GM19043 (cell line): ENCODE results near the gene XRCC4.
"Not testable (repeated sequence)": the region's sequence is repeated elsewhere in the genome, so short reads cannot be mapped to it uniquely, and the experiment has no call there.

ENCODE experiments used
- ATAC-seq: cut with Tn5 transposase; IDR thresholded peaks from one replicate; pipeline ENCODE4 v1.9.1; 2021; ENCODE audit warnings: low read depth; ENCODE audit not compliant: unreplicated experiment

Gene XRCC4

DNA sequence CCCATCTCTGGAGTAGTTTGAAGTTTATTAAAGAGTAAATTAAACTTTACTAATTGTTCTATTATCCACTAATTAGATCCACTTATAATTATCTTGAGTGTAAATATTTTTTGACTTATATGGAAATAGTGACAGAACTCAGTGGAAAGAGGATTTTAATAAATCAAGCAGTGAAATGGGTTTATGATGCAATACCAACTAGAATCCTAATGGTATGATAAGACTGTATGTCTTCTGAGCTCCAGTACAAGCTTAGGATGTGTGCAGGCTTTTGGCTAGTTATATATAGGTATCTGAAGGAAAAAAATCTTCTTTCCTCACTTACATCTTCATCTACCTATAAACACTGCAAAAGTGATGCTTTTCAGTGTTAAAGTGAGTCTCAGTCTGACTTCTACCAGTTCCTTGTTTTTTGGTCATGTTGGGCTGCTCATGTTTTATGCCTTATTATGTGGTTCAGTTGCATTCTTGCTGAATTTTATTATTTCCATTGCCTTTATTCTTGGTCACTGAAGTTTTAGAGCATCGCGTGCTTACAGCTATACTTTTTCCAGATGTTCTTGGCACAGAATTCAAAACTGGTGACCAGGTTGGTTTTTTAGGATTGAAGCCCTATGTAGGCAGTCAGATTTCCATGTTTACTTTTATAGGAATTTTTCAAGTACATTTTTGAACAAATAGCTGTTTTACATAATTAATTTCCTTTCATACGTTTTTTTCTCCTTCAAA, 30.5 kb downstream of the XRCC4 start:
- no peak for ATAC-seq

DNA sequence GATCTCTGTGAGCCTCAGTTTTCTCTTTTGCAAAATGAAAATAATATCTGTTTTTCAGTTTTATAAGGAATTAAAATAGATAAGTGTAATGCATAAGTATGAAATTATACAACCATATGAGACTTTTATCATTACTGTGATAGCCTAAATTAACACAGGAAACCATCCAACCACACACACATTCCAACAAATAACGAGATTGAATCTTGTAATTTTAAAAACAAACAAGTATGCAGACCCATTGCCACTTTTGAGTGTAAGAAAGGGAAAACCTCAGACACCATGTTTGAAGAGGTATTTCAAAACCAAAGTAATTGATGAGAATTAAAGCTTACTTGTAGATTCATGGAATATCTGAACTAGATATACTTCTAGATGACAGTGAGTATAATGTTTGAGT, 32.0 kb downstream of the XRCC4 start:
- ATAC-seq: no peak

DNA sequence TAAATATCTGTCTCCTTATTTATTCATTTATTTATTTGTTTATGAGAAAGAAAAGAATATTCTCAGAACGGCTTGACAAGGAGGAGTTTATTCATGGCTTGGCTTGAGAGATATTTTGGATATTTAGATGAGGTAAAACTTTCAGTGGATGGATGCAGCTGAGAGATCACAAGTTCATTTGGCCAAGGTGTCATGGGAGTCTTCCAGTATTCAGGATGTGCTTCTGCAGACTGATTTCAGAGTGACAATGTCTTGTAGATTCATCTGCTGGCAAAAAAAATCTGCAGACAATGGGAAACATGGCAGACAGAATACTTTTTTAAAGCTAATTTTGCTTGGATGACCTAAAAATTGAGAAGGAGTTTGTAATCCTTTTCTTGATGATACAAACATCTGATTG, 38.5 kb downstream of the XRCC4 start:
- ATAC-seq: no peak

DNA sequence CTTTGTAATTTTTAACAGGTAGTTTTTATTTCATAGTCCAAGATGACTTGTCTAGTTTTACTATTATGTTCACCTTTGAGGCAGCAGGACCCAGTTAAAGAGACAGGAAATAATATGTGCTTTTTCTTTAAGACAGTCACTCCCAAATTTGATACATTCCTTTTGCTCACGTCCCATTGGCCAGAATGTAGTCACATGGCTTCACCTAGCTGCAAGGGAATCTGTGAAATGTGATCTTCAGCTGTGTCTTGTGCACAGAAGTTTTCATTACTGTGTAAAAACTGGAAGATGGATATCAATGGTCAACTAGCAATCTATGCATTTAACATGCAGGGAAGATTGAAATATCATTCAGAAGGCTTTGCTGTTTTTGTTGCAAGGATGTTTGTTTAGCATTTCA, 41.1 kb downstream of the XRCC4 start:
- no peak for ATAC-seq

DNA sequence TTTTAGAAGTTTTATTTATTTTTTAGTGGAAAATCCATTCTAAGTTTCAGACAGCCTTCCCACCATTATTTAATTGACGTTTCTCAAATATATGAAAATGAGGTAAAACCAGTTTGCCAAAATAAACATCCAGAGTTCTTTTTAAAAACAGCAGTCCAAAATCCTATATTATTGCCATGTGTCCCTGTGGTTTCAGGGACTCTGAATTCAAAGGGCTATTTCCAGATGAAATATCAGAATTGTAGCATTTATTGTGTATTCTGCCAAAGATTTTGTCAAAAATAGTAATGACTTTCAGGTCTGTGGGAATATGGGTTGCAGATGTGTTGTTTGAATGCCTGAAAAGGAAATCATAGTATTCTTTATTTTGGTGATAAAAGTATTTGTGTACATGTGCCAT, 41.6 kb downstream of the XRCC4 start:
- no peak for ATAC-seq

DNA sequence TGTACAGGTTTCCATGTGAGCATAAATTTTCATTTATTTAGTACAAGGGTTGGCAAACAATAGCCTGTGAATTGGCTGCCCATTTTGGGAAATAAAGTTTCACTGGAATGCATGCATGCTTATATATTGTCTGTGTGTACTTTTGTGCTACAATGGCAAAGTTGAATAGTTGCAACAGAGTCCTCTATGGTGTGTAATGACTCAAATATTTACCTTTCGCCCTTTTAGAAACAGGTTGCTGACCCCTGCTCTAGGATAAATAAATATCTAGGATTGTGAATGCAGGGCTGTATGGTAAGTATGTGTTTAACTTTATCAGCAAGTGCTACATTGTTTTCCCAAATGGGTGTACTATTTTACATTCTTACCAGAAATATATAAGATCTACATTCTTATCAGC, 47.2 kb downstream of the XRCC4 start:
- ATAC-seq: no peak

DNA sequence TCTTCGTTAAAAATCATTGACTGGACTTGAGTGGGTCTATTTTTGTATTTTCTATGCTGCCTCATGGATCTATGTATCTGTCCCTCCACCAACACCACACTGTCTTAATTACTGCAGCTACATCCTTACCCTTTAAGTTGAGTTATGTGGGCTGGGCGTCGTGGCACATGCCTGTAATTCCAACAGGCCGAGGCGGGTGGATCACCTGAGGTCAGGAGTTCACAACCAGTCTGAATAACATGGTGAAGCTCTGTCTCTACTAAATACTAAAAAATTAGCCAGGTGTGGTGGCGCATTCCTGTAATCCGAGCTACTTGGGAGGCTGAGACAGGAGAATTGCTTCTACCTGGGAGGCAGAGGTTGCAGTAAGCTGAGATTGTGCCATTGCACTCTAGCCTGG, 48.2 kb downstream of the XRCC4 start:
- ATAC-seq: no peak

DNA sequence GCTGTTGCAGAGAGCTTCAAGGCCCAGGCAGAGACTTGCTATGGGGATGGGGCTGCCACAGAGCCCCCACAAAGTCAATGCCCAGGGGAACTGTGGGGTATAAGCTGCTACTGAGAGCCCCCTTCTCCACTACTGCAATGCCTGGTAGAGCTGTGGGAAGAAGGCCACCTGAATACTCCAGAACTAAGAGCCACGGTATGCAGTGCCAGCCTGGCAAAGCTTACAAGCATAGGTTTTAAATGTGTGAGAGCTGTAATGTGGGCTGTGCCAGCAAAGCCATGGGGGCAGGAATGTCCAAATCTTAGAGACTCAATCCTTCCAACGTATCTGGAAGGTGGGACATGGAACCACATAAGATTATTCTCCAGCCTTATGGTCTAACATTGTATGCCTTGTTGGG, 49.2 kb downstream of the XRCC4 start:
- ATAC-seq: no peak

DNA sequence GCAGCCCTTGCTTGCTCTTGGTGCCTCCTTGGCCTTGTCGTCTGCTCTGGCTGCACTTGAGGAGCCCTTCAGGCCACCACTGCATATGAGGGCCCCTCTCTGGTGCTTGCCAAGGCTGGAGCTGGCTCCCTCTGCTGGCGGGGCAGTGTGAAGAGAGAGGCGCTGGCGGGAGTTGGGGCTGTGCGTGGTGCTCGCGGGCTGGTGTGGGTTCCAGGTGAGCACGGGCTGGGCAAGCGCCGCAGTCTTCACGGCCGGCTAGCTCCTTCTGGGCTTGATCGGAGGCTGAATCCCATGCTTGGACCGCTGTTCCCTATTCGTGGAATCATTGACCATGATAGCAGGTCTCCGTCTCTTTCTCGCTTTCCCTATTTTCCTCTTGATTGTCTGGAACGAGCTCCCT, 56.5 kb downstream of the XRCC4 start:
- no peak for ATAC-seq

DNA sequence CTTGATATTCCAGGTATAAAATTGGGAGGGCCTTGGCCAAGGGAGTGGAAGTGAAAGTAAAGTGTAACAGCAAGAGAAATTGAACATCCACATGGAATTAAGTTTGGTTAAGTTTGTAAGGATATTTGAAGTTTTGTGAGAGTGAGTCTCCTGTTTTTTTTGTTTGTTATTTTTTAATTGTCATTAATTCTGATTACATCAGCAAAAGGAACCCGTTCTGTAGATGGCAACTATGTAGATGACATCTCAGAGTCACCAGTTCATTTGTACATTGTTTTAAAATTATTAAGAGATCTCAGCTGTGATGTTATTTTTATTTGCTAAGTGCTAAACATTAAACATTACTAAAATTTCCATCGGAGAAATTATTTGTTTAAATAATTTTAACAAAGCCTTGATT, 65.2 kb downstream of the XRCC4 start:
- no peak for ATAC-seq

DNA sequence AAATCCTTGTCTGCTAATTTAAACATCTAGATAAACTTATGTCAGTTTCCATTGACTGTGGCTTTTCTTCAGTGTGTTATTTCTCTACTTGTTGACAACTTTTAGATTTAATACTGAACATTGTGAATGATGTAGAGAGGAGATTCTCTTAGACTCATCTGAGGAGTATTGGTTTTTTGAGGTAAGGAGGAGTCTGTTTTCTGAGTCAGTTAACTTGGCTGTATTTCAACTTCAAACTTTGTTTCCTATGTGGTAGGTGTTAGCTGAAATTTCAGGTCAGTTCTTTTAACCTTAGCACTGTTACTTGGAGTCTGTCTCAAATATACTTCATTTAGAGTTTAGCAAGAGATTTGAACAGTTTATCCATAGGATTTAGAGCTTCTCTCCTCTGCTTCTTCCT, 67.9 kb downstream of the XRCC4 start:
- ATAC-seq: no peak

DNA sequence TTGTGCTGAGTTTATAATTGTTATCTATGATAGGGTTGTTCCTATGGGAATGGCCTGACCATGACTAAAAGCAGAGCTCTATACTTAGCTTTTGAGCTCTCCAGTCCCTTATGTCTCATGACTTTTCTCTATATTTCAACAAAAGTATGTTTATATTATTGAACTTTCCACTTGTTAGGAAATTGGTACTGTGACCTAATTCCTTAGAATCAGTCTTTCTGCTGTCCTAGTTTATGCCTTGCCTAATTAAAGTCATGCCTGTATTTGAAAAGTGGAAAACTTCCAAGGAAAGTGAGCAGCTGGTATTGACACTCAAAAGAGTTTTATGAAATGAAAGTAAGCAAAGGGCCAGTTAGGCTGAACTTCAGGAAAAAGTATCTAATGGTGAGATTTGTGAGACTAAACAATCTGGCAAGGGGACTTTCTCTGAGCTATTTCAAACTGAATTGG, 68.6 kb downstream of the XRCC4 start:
- ATAC-seq: no peak

DNA sequence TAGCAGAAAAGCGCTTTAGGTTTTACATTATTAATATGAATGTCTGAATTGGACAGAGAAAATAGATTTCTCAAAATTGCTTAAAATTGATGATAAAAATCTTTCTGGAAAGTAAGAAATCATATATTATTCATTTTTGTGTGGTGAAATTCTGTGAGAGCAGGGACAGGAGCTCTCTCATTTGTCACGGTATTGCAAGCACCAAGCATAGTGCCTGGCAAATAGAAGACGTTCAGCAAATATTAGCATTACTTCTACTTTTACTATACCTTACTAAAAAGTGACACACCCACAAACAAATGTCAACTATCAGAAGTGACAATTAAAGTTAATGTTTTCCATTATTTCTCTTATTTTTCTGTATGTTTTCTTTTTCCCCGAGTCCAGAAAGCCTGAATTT, 69.1 kb downstream of the XRCC4 start:
- ATAC-seq: no peak

DNA sequence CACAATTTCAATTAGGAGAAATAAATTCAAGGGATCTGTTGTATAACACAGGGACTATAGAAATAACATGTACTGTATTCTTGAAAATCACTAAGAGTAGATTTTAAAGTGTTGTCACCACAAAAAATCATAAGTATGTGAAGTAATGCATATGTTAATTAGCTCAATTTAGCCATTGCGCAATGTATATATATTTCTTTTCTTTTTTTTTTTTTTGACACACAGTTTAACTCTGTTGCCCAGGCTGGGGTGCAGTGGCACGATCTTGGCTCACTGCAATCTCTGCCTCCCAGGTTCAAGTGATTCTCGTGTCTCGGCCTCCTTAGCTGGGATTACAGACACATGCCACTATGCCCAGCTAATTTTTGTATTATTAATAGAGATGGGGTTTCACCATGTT, 70.2 kb downstream of the XRCC4 start:
- ATAC-seq: no peak

DNA sequence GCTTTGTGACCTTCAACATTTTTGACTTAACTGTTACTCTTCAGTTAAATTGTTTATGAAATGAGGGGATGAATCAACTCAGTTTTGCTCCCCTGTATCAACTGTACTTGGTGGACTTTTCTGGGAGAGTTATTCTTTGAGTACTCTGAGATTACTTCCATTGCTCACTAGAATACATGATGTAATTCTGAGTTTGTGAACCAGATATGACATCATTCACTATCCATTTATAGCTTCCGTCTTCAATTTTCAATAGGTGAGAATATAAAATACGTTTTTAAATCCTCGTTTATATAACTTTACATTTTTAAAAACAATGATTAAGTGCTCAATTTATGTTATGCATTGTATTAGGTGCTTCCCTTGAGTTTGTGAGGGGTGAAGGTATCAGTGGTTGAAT, 71.0 kb downstream of the XRCC4 start:
- no peak for ATAC-seq

DNA sequence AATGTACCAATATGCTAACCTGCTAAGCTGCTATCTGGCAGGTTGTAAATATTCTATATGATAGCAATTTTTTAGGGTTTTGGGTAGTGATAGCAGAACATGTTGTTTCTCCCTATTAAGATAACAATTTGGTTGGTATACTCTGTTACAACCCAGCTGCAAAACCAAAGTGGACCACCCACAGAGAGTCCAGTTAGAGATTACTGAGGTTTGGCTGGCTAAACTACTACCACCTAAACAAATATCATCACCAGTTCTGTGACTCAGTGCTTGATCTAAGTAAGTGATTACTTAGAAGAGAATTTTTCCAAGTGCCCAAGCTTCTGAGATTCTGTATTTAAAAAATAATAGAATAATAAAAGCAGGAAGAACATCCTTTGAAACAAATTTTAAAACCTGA, 72.3 kb downstream of the XRCC4 start:
- no peak for ATAC-seq

DNA sequence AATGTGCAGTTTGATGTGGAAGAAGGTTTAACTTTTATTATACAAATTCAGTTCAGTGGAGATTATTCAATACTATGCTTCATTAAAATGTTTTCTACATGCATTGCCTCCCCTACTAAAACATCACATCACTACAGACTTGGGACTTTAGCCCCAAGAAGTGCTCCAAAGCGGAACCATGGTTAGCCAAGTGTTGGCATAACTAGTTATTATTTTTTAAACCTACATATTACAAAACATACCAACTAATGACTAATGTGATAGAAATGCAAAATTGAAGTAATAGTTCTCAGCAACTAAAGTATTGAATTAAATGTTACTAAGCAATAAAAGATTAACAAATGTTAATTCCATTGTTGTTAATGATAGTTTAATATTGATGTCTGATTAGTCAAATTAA, 74.5 kb downstream of the XRCC4 start:
- no peak for ATAC-seq

DNA sequence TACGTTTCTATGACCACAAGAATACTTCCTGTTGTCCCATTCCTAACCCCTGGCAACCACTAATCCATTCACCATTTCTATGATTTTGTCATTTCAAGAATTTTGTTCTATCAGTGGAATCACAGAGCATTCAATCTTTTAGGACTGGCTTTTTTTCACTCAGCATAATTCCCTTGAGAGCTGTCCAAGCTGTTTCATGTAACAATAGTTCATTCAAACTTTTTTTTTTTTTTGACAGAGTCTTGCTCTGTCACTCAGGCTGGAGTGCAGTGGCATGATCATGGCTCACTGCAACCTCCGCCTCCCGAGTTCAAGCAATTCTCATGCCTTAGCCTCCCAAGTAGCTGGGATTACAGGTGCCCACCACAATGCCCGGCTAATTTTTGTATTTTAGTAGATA, 75.6 kb downstream of the XRCC4 start:
- not testable (repeated sequence) for ATAC-seq

DNA sequence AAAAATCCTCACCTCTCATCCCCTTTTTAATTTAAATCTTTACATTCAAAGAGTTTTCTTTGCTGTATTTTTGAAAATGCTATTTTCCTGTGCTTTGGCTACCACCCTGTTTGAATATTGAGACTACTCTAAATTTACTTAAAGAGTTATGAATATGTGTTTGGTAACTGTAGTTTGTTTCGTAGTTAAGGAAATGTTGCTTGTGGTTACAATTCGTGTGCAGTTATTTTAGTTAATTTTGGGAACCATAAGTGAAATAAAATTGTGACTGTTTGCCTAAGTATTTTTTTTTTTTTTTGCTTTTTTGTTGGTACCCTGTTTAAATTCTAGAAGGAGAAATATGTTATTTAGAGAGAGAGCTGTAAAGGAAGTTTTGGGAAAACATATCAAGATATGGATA, 78.7 kb downstream of the XRCC4 start:
- no peak for ATAC-seq

DNA sequence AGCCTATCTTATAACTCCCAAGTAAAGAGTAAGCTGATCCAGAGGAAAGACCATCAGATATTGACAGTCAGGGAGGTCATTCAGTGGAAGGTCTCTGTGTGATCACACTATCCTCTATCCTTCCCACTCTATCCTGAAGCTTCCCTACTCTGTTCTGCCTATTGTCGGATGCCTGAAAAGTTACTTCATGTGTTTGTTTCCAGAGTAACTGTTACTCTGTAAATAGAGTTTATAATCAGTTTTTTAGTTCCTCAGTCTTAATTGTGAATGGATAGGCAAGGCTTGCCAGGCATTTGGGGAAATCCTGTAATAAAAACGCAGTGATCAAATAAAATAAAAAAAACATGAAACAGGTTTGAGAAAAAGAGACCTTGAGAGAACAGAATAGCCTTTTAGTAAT, 79.8 kb downstream of the XRCC4 start:
- no peak for ATAC-seq

DNA sequence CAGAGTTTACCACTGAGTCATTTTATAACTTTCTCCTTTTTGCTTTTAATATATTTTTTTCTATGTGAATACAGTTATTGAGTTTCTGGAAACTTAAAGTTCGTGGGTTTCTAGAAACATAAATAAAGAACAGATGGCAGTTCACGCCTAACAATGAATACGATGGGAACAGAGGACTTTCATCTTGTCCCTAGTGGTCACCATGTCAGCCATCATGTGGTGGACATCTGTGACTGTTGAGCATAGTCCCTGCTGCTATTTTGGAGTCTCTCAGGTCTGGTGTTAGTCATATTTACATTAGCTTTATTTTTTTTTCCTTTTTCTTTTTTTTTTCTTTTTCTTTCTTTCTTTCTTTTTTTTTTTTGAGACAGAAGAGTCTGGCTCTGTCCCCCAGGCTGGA, 85.3 kb downstream of the XRCC4 start:
- ATAC-seq: no peak

DNA sequence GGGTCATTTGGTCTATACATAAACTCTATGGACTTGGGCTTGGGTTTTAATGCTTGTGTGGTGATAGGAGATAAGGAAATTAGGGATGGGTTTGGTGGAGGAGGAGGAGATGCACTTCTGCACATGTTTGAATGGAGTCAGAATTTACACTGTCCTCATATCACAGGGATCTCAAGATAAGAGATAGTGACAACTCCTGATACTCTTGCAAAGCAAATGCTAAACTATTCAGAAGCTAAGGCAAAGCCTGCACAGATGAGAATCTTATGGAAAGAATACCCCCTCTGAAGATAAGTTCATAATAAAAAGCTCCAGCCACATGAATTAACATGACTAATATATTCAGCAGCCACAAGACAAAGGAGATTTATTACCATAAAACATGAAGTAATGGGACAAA, 90.2 kb downstream of the XRCC4 start:
- ATAC-seq: no peak
